ENCODE results near the gene GID8.

The GID8 gene

GRCh38 chr20:62905536-62906117, 32.3 kb upstream of the GID8 start:
- DNase-seq = no peak

GRCh38 chr20:62906209-62906608, 31.7 kb upstream of the GID8 start:
- DNase-seq = no peak

- DNase-seq = no peak
Observed at GRCh38 chr20:62906647-62907375, 31.1 kb upstream of the GID8 start.

GRCh38 chr20:62907384-62908317, 30.3 kb upstream of the GID8 start:
- DNase-seq = no peak

- no peak for DNase-seq
Observed at GRCh38 chr20:62908971-62909791, 28.8 kb upstream of the GID8 start.

GRCh38 chr20:62910217-62910766, 27.7 kb upstream of the GID8 start:
- no peak for DNase-seq

GRCh38 chr20:62910777-62911497, 27.0 kb upstream of the GID8 start:
- no peak for DNase-seq

- DNase-seq = no peak
Observed at GRCh38 chr20:62911701-62912280, 26.2 kb upstream of the GID8 start.

- no peak for DNase-seq
Observed at GRCh38 chr20:62913043-62913630, 24.8 kb upstream of the GID8 start.

GRCh38 chr20:62914436-62914835, 23.5 kb upstream of the GID8 start:
- DNase-seq = no peak

GRCh38 chr20:62914970-62915457, 22.9 kb upstream of the GID8 start:
- no peak for DNase-seq

GRCh38 chr20:62916703-62917476, 21.1 kb upstream of the GID8 start:
- DNase-seq = no peak

- no peak for DNase-seq
Observed at GRCh38 chr20:62917720-62918119, 20.2 kb upstream of the GID8 start.

- no peak for DNase-seq
Observed at GRCh38 chr20:62918147-62918546, 19.8 kb upstream of the GID8 start.

- no peak for DNase-seq
Observed at GRCh38 chr20:62918831-62919230, 19.1 kb upstream of the GID8 start.

- no peak for DNase-seq
Observed at GRCh38 chr20:62920039-62920645, 17.8 kb upstream of the GID8 start.

- DNase-seq = peak; percentile 35
Observed at GRCh38 chr20:62921119-62921687, 16.7 kb upstream of the GID8 start.

GRCh38 chr20:62922451-62922921, 15.5 kb upstream of the GID8 start:
- DNase-seq = no peak
